ENCODE results near the gene BCL2L13. TPM values are rescaled to one million over a fixed set of nuclear protein-coding genes. Genes with fewer than 3 reads are reported as not detected.

The BCL2L13 gene
- total RNA-seq, 1 donor from 2014 or later = 39.6 TPM

DNA sequence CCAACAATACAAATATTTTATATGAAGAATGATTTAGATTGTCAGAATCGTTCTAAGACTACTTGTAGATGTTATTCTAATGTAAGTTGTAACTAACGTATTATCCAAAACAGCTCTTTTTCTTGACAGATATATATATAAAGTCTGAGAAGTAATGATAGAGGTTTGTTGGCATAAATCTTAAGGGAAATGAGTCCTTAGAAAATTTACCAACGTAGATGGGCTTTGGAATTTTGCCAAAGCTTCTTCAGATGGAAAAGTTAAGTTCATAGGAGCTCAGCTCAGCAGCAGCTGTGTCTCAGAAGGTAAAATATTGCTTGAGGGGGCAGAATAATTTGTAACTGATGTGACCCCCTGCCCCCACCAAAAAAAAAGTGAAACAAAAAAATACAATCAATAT is 69.0 kb downstream of the BCL2L13 start:
- no peak overlapping the region for H3K27ac Mint-ChIP-seq
- intact Hi-C loops (cut with micrococcal nuclease) = loop anchor here (2.0 kb wide), 1 partner anchor 69 kb away; the partner anchor contains the start of gene BCL2L13
- no peak overlapping the region for H3K4me3 Mint-ChIP-seq
- H3K36me3 Mint-ChIP-seq (ENCODE audit: low read depth) = peaks cover 17% of the 10 kb centered on the region
- no peaks in the 10 kb centered on the region for H3K27me3 Mint-ChIP-seq
- H3K4me1 Mint-ChIP-seq = peaks cover 18% of the 10 kb centered on the region
- no peaks in the 10 kb centered on the region for H3K9me3 Mint-ChIP-seq
- DNase-seq = no peak

DNA sequence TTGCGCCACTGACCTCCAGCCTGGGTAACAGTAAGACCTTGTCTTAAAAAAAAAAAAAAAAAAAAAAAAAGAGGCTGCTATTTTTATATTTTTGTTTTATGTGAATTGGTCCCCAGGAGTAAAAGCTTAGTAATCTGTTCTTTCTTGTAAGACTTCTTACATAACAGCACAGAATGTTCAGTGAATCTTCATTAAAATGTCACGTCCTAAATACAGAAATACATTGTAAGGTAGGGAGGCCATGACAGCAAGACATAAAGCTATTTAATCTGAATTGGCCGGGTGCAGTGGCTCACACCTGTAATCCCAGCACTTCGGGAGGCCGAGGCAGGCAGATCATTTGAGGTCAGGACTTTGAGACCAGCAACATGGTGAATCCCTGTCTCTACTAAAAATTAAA is 71.5 kb downstream of the BCL2L13 start:
- H3K9me3 Mint-ChIP-seq = no peaks in the 10 kb centered on the region
- H3K27me3 Mint-ChIP-seq = no peaks in the 10 kb centered on the region
- H3K4me1 Mint-ChIP-seq = peaks cover 16% of the 10 kb centered on the region
- no peak overlapping the region for H3K4me3 Mint-ChIP-seq
- no peak overlapping the region for H3K27ac Mint-ChIP-seq
- DNase-seq = no peak
- intact Hi-C loops (cut with micrococcal nuclease) = no loop called here
- H3K36me3 Mint-ChIP-seq (ENCODE audit: low read depth) = peaks cover 11% of the 10 kb centered on the region

DNA sequence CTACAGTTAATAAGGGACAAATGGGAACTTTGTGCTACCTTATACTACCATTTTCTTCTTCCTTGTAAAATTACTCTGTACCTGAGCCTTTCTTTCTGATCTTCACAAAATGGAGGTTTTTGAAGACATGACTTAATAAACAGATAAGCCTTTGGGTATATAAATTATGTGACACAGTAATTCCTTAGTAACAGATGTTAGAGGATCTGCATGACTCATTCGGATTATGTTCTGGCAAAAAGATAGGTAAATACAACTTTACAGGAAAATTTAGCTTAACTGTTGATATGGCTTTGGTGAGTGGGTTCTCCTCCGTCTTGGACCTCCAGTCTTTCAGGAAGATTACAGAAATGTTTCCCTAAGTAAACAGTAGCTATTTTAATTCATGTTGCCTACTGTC is 73.9 kb downstream of the BCL2L13 start:
- DNase-seq = no peak
- intact Hi-C loops (cut with micrococcal nuclease) = no loop called here
- H3K4me1 Mint-ChIP-seq = no peaks in the 10 kb centered on the region

DNA sequence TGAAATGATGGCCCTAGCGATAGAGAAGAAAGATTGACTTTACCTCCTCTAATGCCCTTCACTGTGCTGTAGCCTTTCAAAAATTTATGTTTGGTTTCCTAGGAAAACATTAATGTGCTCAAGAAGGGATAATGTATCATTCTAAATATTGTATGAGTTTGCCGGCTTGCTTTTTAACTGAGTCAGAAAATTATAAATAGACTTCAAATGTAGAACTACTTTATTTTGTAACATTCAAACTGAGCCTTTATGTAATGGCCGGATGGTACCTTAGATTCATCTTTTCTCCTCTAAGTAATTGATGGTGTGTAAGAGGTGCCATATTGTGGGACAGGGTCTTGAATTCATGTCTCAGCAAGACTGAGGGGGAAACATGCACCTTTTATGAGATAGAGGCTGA is 78.0 kb downstream of the BCL2L13 start:
- Mint-ChIP-seq H3K9me3 (no peaks in the 10 kb centered on the region), H3K4me3 (no peak overlapping the region), H3K27me3 (no peaks in the 10 kb centered on the region), H3K4me1 (no peaks in the 10 kb centered on the region), H3K27ac (no peak overlapping the region), H3K36me3 (ENCODE audit: low read depth) (peaks cover 7% of the 10 kb centered on the region)
- no peak for DNase-seq
- intact Hi-C loops (cut with micrococcal nuclease) = no loop called here

More for the DNA sequence above, 73.9 kb downstream of the BCL2L13 start:
- Mint-ChIP-seq H3K4me3 (no peak overlapping the region), H3K36me3 (ENCODE audit: low read depth) (peaks cover 7% of the 10 kb centered on the region), H3K27me3 (no peaks in the 10 kb centered on the region), H3K9me3 (no peaks in the 10 kb centered on the region), H3K27ac (no peak overlapping the region)

DNA sequence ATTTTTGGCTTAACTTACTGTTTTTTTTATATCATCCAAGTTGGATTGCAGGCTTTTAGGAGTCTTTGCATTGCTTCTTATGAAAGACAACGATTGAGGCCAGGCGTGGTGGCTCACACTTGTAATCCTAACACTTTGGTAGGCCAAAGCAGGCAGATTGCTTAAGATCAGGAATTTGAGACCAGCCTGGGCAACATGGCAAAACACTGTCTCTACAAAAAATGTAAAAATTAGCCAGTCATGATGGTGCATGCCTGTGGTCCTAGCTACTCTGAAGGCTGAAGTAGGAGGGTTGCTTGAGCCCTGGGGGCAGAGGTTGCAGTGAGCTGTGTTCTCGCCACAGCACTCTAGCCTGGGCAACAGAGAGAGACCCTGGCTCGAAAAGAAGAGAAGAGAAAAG is 79.2 kb downstream of the BCL2L13 start:
- Mint-ChIP-seq H3K36me3 (ENCODE audit: low read depth) (peaks cover 4% of the 10 kb centered on the region), H3K4me3 (no peak overlapping the region), H3K27ac (no peak overlapping the region), H3K27me3 (no peaks in the 10 kb centered on the region), H3K4me1 (no peaks in the 10 kb centered on the region), H3K9me3 (no peaks in the 10 kb centered on the region)
- intact Hi-C loops (cut with micrococcal nuclease) = no loop called here
- DNase-seq = no peak

DNA sequence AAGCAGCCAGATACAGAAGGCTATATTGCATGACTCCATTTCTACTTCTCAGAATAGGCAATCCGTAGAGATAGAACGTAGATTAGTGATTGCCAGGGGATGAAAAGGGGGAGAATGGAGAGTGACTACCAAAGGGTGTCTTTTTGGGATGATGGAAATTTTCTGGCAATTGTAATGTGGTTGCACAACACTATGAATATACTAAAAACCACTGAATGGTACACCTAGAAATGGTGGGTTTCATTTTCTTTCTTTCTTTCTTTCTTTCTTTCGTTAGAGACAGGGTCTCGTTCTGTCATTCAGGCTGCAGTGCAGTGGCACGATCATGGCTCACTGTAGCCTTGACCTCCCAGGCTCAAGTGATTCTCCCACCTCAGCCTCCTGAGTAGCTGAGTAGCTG is 81.4 kb downstream of the BCL2L13 start:
- H3K4me1 Mint-ChIP-seq = no peaks in the 10 kb centered on the region
- intact Hi-C loops (cut with micrococcal nuclease) = no loop called here
- H3K27ac Mint-ChIP-seq = no peak overlapping the region
- peaks cover 2% of the 10 kb centered on the region for H3K36me3 Mint-ChIP-seq (ENCODE audit: low read depth)
- H3K27me3 Mint-ChIP-seq = no peaks in the 10 kb centered on the region
- no peak for DNase-seq
- H3K9me3 Mint-ChIP-seq = no peaks in the 10 kb centered on the region
- no peak overlapping the region for H3K4me3 Mint-ChIP-seq

DNA sequence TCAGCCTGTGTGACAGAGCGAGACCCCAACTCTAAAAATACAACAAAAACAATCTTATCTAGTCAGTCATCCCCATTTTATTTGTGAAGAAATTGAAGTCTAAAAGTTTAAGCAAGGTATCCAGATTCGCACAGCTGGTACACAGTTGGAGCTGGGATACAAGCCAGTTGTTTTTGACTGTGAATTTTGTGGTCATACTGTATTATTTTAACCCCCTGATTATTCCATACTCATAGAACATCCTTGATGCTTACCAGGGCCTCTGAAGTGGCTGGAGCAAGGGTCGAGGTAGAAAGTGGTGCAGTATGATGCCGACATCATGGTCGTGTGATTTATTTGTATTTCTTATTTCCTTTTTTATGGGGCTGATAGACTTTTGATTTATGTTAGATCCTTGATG is 85.7 kb downstream of the BCL2L13 start:
- no peaks in the 10 kb centered on the region for H3K9me3 Mint-ChIP-seq
- H3K27me3 Mint-ChIP-seq = no peaks in the 10 kb centered on the region
- no peak overlapping the region for H3K4me3 Mint-ChIP-seq
- H3K27ac Mint-ChIP-seq = no peak overlapping the region
- H3K36me3 Mint-ChIP-seq (ENCODE audit: low read depth) = peaks cover 9% of the 10 kb centered on the region
- peaks cover 6% of the 10 kb centered on the region for H3K4me1 Mint-ChIP-seq
- DNase-seq = no peak
- intact Hi-C loops (cut with micrococcal nuclease) = no loop called here

DNA sequence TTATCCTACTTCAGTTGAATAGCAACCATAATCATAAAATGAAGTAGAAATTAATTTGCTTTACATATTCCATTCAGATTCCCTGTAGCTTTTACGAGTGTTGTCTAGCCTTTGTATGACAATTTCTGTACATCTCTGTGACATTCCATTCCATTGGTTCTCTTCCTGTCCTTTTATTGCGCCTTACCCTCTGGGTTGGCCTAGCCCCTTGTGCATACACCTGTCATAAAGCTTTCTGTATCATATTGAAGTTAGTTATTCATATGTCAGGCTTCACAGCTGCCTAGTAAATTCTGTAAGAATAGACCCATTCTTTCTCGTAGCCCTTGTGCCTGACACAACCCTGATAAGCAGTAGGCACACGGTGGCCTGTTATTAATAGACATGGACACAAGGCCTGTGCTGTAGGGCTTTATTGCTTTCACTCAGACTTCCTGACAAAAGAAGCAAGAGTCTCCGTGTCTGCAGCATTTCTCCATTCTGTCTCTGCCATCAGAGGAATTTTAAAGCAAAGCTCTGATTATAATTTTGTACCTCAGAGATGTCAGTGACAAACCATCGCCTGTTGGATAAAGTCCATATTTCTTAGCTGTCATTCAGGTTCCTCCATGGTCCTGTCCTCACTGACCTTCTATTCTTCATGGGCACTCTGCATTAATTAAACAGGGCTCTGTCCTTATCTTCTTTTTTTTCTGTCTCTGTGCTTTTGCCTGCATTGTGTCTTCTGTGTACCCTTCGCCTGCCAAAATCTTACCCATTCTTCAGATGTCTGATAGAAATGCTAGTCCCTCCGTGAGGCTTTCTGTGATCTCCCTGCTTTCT is 86.3 kb downstream of the BCL2L13 start:
- intact Hi-C loops (cut with micrococcal nuclease) = no loop called here
- Mint-ChIP-seq H3K4me3 (no peak overlapping the region), H3K36me3 (ENCODE audit: low read depth) (peaks cover 9% of the 10 kb centered on the region), H3K27ac (no peak overlapping the region), H3K27me3 (no peaks in the 10 kb centered on the region), H3K4me1 (peaks cover 6% of the 10 kb centered on the region), H3K9me3 (no peaks in the 10 kb centered on the region)
- DNase-seq = no peak

DNA sequence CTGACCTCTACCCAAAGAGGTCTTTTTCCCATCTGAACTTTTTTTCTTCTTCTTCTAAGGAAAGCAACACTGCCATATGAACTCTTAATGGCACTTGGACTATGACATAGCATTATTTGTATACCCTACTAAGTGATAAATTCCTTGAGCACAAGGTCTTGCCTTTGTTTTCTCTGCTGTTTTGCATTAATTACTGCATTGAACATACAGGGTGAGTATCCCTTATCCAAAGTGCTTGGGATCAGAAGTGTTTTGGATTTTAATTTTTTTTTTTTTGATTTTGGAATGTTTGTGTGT is 86.9 kb downstream of the BCL2L13 start:
- no peak overlapping the region for H3K4me3 Mint-ChIP-seq
- peaks cover 6% of the 10 kb centered on the region for H3K4me1 Mint-ChIP-seq
- no peaks in the 10 kb centered on the region for H3K9me3 Mint-ChIP-seq
- intact Hi-C loops (cut with micrococcal nuclease) = no loop called here
- H3K36me3 Mint-ChIP-seq (ENCODE audit: low read depth) = peaks cover 9% of the 10 kb centered on the region
- no peaks in the 10 kb centered on the region for H3K27me3 Mint-ChIP-seq
- H3K27ac Mint-ChIP-seq = no peak overlapping the region
- no peak for DNase-seq

DNA sequence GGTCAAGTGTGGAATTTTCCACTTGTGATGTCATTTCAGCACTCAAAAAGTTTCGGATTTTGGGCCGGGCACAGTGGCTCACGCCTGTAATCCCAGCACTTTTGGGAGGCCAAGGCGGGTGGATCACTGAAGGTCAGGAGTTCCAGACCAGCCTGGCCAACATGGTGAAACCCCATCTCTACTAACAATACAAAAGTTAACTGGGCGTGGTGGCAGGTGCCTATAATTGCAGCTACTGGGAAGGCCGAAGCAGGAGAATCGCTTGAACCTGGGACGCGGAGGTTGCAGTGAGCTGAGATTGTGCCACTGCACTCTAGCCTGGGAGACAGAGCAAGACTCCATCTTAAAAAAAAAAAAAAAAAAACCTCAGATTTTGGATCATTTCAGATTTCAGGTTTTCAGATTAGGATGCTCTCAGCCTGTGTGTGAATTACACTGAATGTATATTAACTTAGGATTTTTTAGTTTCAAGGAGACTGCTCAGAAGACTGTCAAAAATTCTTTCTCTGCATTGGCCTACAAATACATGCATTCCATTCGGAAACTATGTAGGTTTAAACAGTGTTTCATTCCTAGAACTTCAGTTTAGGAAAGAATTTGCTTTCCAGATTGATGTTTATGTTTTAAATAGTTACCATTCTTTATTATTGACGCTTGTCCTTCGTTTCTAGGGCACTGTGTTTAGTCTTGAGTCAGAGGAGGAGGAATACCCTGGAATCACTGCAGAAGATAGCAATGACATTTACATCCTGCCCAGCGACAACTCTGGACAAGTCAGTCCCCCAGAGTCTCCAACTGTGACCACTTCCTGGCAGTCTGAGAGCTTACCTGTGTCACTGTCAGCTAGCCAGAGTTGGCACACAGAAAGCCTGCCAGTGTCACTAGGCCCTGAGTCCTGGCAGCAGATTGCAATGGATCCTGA is 87.7 kb downstream of the BCL2L13 start:
- peaks cover 6% of the 10 kb centered on the region for H3K4me1 Mint-ChIP-seq
- no peak for DNase-seq
- intact Hi-C loops (cut with micrococcal nuclease) = no loop called here

DNA sequence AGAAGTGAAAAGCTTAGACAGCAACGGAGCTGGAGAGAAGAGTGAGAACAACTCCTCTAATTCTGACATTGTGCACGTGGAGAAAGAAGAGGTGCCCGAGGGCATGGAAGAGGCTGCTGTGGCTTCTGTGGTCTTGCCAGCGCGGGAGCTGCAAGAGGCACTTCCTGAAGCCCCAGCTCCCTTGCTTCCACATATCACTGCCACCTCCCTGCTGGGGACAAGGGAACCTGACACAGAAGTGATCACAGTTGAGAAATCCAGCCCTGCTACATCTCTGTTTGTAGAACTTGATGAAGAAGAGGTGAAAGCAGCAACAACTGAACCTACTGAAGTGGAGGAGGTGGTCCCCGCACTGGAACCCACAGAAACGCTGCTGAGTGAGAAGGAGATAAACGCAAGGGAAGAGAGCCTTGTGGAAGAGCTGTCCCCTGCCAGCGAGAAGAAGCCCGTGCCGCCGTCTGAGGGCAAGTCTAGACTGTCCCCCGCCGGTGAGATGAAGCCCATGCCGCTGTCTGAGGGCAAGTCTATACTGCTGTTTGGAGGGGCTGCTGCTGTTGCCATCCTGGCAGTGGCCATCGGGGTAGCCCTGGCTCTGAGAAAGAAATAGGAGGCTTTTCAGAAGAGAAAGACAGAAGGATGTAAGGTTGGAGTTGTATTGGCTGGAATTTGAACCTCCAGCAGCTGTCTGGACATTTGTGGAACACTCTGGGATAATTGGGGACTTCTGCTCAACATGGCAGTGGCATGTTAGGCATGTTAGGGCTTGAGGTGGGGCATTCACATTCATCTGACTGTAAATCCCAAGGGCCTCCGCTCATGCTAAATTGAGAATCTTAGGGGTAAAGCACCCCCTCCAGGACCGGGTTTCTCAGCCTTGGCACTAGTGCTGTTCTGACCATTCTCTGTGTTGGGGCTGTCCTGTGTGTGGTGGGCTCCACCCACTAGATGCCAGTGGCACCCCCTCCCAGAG is 88.7 kb downstream of the BCL2L13 start:
- Mint-ChIP-seq H3K27me3 (no peaks in the 10 kb centered on the region), H3K4me3 (no peak overlapping the region), H3K4me1 (peaks cover 6% of the 10 kb centered on the region), H3K36me3 (ENCODE audit: low read depth) (peaks cover 12% of the 10 kb centered on the region), H3K9me3 (no peaks in the 10 kb centered on the region), H3K27ac (no peak overlapping the region)
- DNase-seq = no peak
- intact Hi-C loops (cut with micrococcal nuclease) = no loop called here

More for the DNA sequence above, 87.7 kb downstream of the BCL2L13 start:
- Mint-ChIP-seq H3K27me3 (no peaks in the 10 kb centered on the region), H3K9me3 (no peaks in the 10 kb centered on the region), H3K4me3 (no peak overlapping the region), H3K36me3 (ENCODE audit: low read depth) (peaks cover 9% of the 10 kb centered on the region), H3K27ac (no peak overlapping the region)

DNA sequence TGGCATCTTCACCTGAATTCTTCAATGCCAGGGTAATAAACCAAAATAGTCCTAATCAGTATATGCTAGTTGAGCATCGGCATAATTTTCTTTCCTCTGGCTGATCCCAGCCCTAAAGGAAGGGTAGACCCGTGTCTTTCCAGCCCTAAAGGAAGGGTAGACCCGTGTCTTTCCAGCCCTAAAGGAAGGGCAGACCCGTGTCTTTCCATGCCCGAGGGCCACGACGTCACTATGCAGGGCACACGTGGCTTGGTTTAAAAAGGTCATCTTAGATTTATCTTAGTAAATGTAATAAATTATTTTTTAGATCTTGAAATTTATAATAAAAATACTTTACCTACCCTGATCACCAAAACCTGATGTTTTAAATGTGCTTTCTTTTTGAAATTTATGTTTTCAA is 90.2 kb downstream of the BCL2L13 start:
- peaks cover 10% of the 10 kb centered on the region for H3K4me1 Mint-ChIP-seq
- no peak overlapping the region for H3K4me3 Mint-ChIP-seq
- no peak for DNase-seq
- H3K9me3 Mint-ChIP-seq = no peaks in the 10 kb centered on the region
- H3K27ac Mint-ChIP-seq = no peak overlapping the region
- intact Hi-C loops (cut with micrococcal nuclease) = no loop called here
- no peaks in the 10 kb centered on the region for H3K27me3 Mint-ChIP-seq
- H3K36me3 Mint-ChIP-seq (ENCODE audit: low read depth) = peaks cover 22% of the 10 kb centered on the region

DNA sequence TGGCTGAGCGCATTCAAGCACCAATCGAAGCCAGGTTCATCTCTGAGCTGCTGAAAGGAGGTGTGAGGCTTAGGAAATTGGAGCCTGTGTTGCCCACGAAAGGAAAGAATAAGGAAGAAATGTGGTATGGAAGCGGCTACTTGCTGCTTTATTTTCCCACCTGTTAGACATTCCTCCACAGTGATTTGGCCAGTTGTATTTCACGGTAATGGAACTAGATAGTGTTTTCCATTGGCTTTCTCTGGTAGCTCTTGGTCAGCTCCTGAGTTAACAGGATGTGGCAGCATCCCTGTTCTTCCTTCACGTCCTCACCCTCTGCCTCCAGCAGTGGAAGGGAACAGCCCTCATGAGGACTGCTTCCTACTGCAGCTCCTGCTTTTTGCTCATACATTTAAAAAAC is 91.0 kb downstream of the BCL2L13 start:
- no peak for DNase-seq
- H3K4me3 Mint-ChIP-seq = no peak overlapping the region
- no peak overlapping the region for H3K27ac Mint-ChIP-seq
- H3K4me1 Mint-ChIP-seq = peaks cover 17% of the 10 kb centered on the region
- H3K9me3 Mint-ChIP-seq = no peaks in the 10 kb centered on the region
- no peaks in the 10 kb centered on the region for H3K27me3 Mint-ChIP-seq
- intact Hi-C loops (cut with micrococcal nuclease) = no loop called here
- peaks cover 26% of the 10 kb centered on the region for H3K36me3 Mint-ChIP-seq (ENCODE audit: low read depth)

Measured in activated CD4-positive, alpha-beta T cell treated with anti-CD3 and anti-CD28 coated beads, Interleukin-2, amount 10 ng/mL, durations not matched to agents 24 days and 14 days (primary cell).